Uterine smooth muscle cell (primary cell): ENCODE results near the gene SASH1. TPM values are rescaled to one million over a fixed set of nuclear protein-coding genes. Genes with fewer than 3 reads are reported as not detected.

Experiments
- total RNA-seq: library from RNA; depleted of rRNA; stranded (reverse); fragments of >200 nt; gene quantifications from 2 replicates; pipeline ENCODE4 v1.2.3, GENCODE V29; 2014

SASH1 gene
- total RNA-seq: 26.1 and 26.7 TPM in 2 replicates

GRCh38 chr6:148342350-148343046, at the start of gene SASH1:
SASH1 (plus strand) TSS chr6:148342838; CDS start chr6:148343068, 230 bp downstream.

